GM23338 (cell line): ENCODE data around the gene MRPS14.

Experiments used
- CTCF ChIP-seq, 2 experiments: fragments of 200-600 bp in 1 of 2; sonication (generic) in 1 of 2; conservative IDR thresholded peaks; 2 replicates each; pipeline versions ENCODE4 v1.5.1 to v1.6.1; 2016 to 2017; ENCODE audit warnings: antibody characterized with exemption in 2 of 2, low read depth in 2 of 2, mild to moderate bottlenecking in 2 of 2, moderate library complexity in 1 of 2
- EZH2 ChIP-seq: fragments of 200-600 bp; sonication (generic); IDR thresholded peaks from one replicate; pipeline ENCODE4 v1.8.0; 2017; ENCODE audit warnings: antibody characterized with exemption, mild to moderate bottlenecking, low read depth; ENCODE audit not compliant: unreplicated experiment
- EZH2phosphoT487 ChIP-seq: fragments of 200-600 bp; sonication (generic); IDR thresholded peaks from one replicate; pipeline ENCODE4 v1.8.1; 2018; ENCODE audit warnings: antibody characterized with exemption; ENCODE audit not compliant: unreplicated experiment
- JUNB ChIP-seq: IDR thresholded peaks from one replicate; pipeline ENCODE4 v1.6.1; 2016; ENCODE audit warnings: antibody characterized with exemption; ENCODE audit not compliant: unreplicated experiment
- NANOG ChIP-seq: IDR thresholded peaks from 2 replicates; pipeline ENCODE4 v1.6.1; 2016; ENCODE audit warnings: antibody characterized with exemption, borderline replicate concordance
- POLR2AphosphoS5 ChIP-seq: IDR thresholded peaks from 2 replicates; pipeline ENCODE4 v1.6.1; 2016; ENCODE audit warnings: antibody characterized with exemption, low read depth
- REST ChIP-seq: IDR thresholded peaks from one replicate; pipeline ENCODE4 v1.6.1; 2018; ENCODE audit warnings: antibody characterized with exemption; ENCODE audit not compliant: unreplicated experiment

- TF ChIP-seq POLR2AphosphoS5 (no peak), REST (no peak), EZH2 (no peak), JUNB (no peak), CTCF (conservative IDR thresholded peaks at IDR 0.05; ENCODE audit: low read depth in 2 of 2) (no peak), NANOG (no peak), EZH2phosphoT487 (no peak)
These were observed 46.7 kb downstream of the MRPS14 start for GRCh38 chr1:174976436-174977108.
